HCT116 (cell line): ENCODE measurements around the gene SYT4. TPM values are rescaled to one million over a fixed set of nuclear protein-coding genes. Genes with fewer than 3 reads are reported as not detected.

Experiments used
- ATAC-seq: fragments of 200-7000 bp; cut with Tn5 transposase; 2 replicates; pipeline ENCODE4 v1.9.1; 2020; ENCODE audit warnings: mild to moderate bottlenecking, moderate library complexity
- BruUV-seq: library from RNA; stranded (reverse); fragments of 400-500 nt; replicated peaks from 2 replicates; lab custom pipeline; 2021; lab: Mats Ljungman, UMichigan
- CTCF ChIA-PET: fragments of 300-600 bp; sonication (Branson Sonifier 250); formaldehyde crosslinking; loops from one replicate; lab custom pipeline; 2021; ENCODE audit warnings: antibody characterized with exemption; lab: Charles Lee
- POLR2A ChIA-PET: fragments of 300-600, 350-600 bp; sonication (Branson Sonifier 250); formaldehyde crosslinking; loops from one replicate; lab custom pipeline; 2021; ENCODE audit warnings: antibody characterized with exemption; lab: Charles Lee
- RAD21 ChIA-PET, 2 experiments: fragments of 300-600 bp; sonication (Branson Sonifier 250); formaldehyde crosslinking; loops; one replicate each; lab custom pipeline; 2023; ENCODE audit warnings: low total read pairs in 2 of 2; ENCODE audit not compliant: uncharacterized antibody in 2 of 2, unreplicated experiment in 2 of 2, low non-redundant PET in 1 of 2; lab: Charles Lee
- DNase-seq: peaks from one replicate; pipeline ENCODE4 v3.0.0-alpha.2; 2010; ENCODE audit warnings: low read depth, low spot score
- H2AFZ ChIP-seq: fragments of 200-600 bp; shearing (Covaris generic), sonication (generic); 2 replicates; pipeline ENCODE4 v1.6.1; 2017; ENCODE audit warnings: low read depth, mixed run types, mixed read lengths, antibody characterized with exemption, low read length; ENCODE audit not compliant: poor library complexity, severe bottlenecking
- H3K27ac ChIP-seq: 2 replicates; pipeline ENCODE4 v1.5.1; 2012; ENCODE audit warnings: low read depth, low read length
- H3K27me3 ChIP-seq: fragments of 200-600 bp; sonication (generic); 2 replicates; pipeline ENCODE4 v1.6.1; 2016; ENCODE audit warnings: mixed run types, low read length, mixed read lengths; ENCODE audit not compliant: insufficient read depth
- H3K36me3 ChIP-seq, 2 experiments: fragments of 200-500 bp in 1 of 2; fragments of 200-600 bp in 1 of 2; sonication (Bioruptor generic) in 1 of 2; sonication (generic) in 1 of 2; 2 replicates each; pipeline versions ENCODE4 v1.5.1 to v1.6.1; 2014 to 2016; ENCODE audit warnings: low read length in 2 of 2, inconsistent platforms in 1 of 2, mixed read lengths in 1 of 2, mixed run types in 1 of 2; ENCODE audit not compliant: insufficient read depth in 2 of 2, control insufficient read depth in 1 of 2
- H3K4me1 ChIP-seq, 2 experiments: fragments of 200-600 bp in 1 of 2; sonication (generic) in 1 of 2; 2 replicates each; pipeline versions ENCODE4 v1.5.1 to v1.6.1; 2012 to 2017; ENCODE audit warnings: low read length in 2 of 2, inconsistent platforms in 1 of 2, mild to moderate bottlenecking in 1 of 2, mixed read lengths in 1 of 2, mixed run types in 1 of 2, moderate library complexity in 1 of 2; ENCODE audit not compliant: insufficient read depth in 2 of 2, control insufficient read depth in 1 of 2
- H3K4me2 ChIP-seq: fragments of 200-600 bp; sonication (generic); 2 replicates; pipeline ENCODE4 v1.6.1; 2017; ENCODE audit warnings: mixed run types, low read length, mixed read lengths
- H3K4me3 ChIP-seq, 2 experiments: fragments of 200-600 bp in 1 of 2; sonication (generic) in 1 of 2; replicated peaks in 1 of 2; 2 replicates each; pipeline ENCODE4 v1.5.1; 2011 to 2016; ENCODE audit warnings: low read length in 2 of 2, control low read depth in 1 of 2, low read depth in 1 of 2, mild to moderate bottlenecking in 1 of 2, mixed read lengths in 1 of 2, mixed run types in 1 of 2
- H3K79me2 ChIP-seq: fragments of 200-600 bp; sonication (generic); 2 replicates; pipeline ENCODE4 v1.6.1; 2017; ENCODE audit warnings: mild to moderate bottlenecking, mixed run types, low read length, moderate library complexity, mixed read lengths; ENCODE audit not compliant: insufficient read depth
- H3K9ac ChIP-seq: fragments of 200-600 bp; sonication (generic); 2 replicates; pipeline ENCODE4 v1.6.1; 2016; ENCODE audit warnings: low read length, mixed read lengths
- H3K9me2 ChIP-seq: fragments of 200-600 bp; sonication (generic), shearing (Covaris generic); 2 replicates; pipeline ENCODE4 v1.6.1; 2017; ENCODE audit warnings: mixed run types, mild to moderate bottlenecking, moderate library complexity; ENCODE audit not compliant: insufficient read depth
- H3K9me3 ChIP-seq, 2 experiments: fragments of 200-500 bp in 1 of 2; fragments of 200-600 bp in 1 of 2; sonication (Bioruptor generic) in 1 of 2; sonication (generic) in 1 of 2; 2 replicates each; pipeline ENCODE4 v1.6.1; 2014 to 2017; ENCODE audit warnings: low read length in 2 of 2, mixed read lengths in 2 of 2, inconsistent platforms in 1 of 2, low read depth in 1 of 2, mild to moderate bottlenecking in 1 of 2, mixed run types in 1 of 2, moderate library complexity in 1 of 2; ENCODE audit not compliant: control insufficient read depth in 1 of 2, insufficient read depth in 1 of 2
- H4K20me1 ChIP-seq: fragments of 200-600 bp; sonication (generic), shearing (Covaris generic); 2 replicates; pipeline ENCODE4 v1.6.1; 2017; ENCODE audit warnings: mixed run types, mild to moderate bottlenecking, moderate library complexity; ENCODE audit not compliant: insufficient read depth
- CEBPB ChIP-seq: IDR thresholded peaks from 2 replicates; pipeline ENCODE4 v1.6.1; 2012; ENCODE audit warnings: low read depth
- MAX ChIP-seq: IDR thresholded peaks from 2 replicates; pipeline ENCODE4 v1.6.1; 2012
- RAD21 ChIP-seq: IDR thresholded peaks from 2 replicates; pipeline ENCODE4 v1.6.1; 2012; ENCODE audit warnings: low read depth, mild to moderate bottlenecking
- SIN3A ChIP-seq: IDR thresholded peaks from 2 replicates; pipeline ENCODE4 v1.6.1; 2012; ENCODE audit warnings: low read depth
- SP1 ChIP-seq: IDR thresholded peaks from 2 replicates; pipeline ENCODE4 v1.6.1; 2012; ENCODE audit warnings: low read depth
- SRF ChIP-seq: IDR thresholded peaks from 2 replicates; pipeline ENCODE4 v1.6.1; 2012; ENCODE audit warnings: low read depth
- YY1 ChIP-seq: IDR thresholded peaks from 2 replicates; pipeline ENCODE4 v1.6.1; 2011; ENCODE audit warnings: low read length, low read depth, moderate library complexity, mild to moderate bottlenecking; ENCODE audit not compliant: insufficient replicate concordance; ENCODE audit errors: extremely low read depth
- intact Hi-C: fragments of 100-400 bp; cut with micrococcal nuclease; formaldehyde crosslinking; loops from 2 replicates; pipeline ENCODE4 v1.10.0; 2022
- total RNA-seq: library from RNA; stranded (reverse); gene quantifications from one replicate; pipeline ENCODE4 v1.2.1, GENCODE V29; 2021; ENCODE audit not compliant: unreplicated experiment
- TF ChIP-seq, protein P1 (sequence below): IDR thresholded peaks from 2 replicates; pipeline ENCODE4 v1.6.1; 2012; ENCODE audit warnings: low read depth
- TF ChIP-seq, protein P2 (sequence below): IDR thresholded peaks from 2 replicates; pipeline ENCODE4 v1.6.1; 2011; ENCODE audit warnings: mild to moderate bottlenecking, low read length, moderate library complexity; ENCODE audit not compliant: insufficient replicate concordance; ENCODE audit errors: extremely low read depth

The SYT4 gene
- total RNA-seq, 1 experiment from 2014 or later, result not detected

DNA sequence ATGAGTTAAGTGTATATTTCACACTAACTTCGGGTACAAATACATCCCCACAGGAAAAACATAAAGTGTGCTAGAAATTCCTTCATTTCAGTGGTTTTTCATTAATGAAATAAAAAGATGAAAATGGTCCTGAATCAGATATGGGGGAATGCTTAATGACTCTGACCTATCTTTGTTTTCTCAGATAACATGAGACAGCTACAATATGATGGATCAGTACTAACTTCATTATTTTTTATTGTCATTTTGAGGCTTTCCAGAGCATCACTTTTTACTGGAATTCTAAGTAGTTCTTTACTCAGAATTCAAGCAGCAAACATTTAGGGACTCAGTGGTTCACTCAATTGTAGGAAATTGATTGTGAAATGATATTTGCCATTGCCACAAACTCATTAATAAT is 2.8 kb downstream of the SYT4 start:
- no peaks in the 10 kb centered on the region for H3K79me2 ChIP-seq
- ChIA-PET CTCF (no interaction called here), RAD21 (no interaction called here), POLR2A (no interaction called here)
- DNase-seq, result no peak
- H3K4me2 ChIP-seq, result no peak overlapping the region
- no peaks in the 10 kb centered on the region for H4K20me1 ChIP-seq
- no peak for TF ChIP-seq SIN3A
- TF ChIP-seq YY1, result no peak
- no peak for TF ChIP-seq RAD21
- TF ChIP-seq, protein P1, sequence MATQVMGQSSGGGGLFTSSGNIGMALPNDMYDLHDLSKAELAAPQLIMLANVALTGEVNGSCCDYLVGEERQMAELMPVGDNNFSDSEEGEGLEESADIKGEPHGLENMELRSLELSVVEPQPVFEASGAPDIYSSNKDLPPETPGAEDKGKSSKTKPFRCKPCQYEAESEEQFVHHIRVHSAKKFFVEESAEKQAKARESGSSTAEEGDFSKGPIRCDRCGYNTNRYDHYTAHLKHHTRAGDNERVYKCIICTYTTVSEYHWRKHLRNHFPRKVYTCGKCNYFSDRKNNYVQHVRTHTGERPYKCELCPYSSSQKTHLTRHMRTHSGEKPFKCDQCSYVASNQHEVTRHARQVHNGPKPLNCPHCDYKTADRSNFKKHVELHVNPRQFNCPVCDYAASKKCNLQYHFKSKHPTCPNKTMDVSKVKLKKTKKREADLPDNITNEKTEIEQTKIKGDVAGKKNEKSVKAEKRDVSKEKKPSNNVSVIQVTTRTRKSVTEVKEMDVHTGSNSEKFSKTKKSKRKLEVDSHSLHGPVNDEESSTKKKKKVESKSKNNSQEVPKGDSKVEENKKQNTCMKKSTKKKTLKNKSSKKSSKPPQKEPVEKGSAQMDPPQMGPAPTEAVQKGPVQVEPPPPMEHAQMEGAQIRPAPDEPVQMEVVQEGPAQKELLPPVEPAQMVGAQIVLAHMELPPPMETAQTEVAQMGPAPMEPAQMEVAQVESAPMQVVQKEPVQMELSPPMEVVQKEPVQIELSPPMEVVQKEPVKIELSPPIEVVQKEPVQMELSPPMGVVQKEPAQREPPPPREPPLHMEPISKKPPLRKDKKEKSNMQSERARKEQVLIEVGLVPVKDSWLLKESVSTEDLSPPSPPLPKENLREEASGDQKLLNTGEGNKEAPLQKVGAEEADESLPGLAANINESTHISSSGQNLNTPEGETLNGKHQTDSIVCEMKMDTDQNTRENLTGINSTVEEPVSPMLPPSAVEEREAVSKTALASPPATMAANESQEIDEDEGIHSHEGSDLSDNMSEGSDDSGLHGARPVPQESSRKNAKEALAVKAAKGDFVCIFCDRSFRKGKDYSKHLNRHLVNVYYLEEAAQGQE, result no peak
- no peak for TF ChIP-seq SRF
- no peak for TF ChIP-seq MAX
- TF ChIP-seq SP1, result no peak
- TF ChIP-seq, protein P2, sequence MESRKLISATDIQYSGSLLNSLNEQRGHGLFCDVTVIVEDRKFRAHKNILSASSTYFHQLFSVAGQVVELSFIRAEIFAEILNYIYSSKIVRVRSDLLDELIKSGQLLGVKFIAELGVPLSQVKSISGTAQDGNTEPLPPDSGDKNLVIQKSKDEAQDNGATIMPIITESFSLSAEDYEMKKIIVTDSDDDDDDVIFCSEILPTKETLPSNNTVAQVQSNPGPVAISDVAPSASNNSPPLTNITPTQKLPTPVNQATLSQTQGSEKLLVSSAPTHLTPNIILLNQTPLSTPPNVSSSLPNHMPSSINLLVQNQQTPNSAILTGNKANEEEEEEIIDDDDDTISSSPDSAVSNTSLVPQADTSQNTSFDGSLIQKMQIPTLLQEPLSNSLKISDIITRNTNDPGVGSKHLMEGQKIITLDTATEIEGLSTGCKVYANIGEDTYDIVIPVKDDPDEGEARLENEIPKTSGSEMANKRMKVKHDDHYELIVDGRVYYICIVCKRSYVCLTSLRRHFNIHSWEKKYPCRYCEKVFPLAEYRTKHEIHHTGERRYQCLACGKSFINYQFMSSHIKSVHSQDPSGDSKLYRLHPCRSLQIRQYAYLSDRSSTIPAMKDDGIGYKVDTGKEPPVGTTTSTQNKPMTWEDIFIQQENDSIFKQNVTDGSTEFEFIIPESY, result no peak
- no peak for TF ChIP-seq CEBPB
- no peak overlapping the region for H3K9ac ChIP-seq
- ATAC-seq, result no peak
- H3K27ac ChIP-seq, result no peak overlapping the region
- H3K9me3 ChIP-seq, result peaks cover 0 to 4% of the 10 kb centered on the region in 2 experiments; a peak in 1 of 4 replicates
- H3K27me3 ChIP-seq, result no peaks in the 10 kb centered on the region
- H3K9me2 ChIP-seq, result no peaks in the 10 kb centered on the region
- no peak overlapping the region for H3K4me3 ChIP-seq
- intact Hi-C loops, result loop anchor here (5.0 kb wide), 1 partner anchor 1222 kb away; no protein-coding TSS in a partner anchor
- no peak overlapping the region for H2AFZ ChIP-seq
- no peaks in the 10 kb centered on the region for H3K4me1 ChIP-seq
- BruUV-seq, result no TSS peak
- no peaks in the 10 kb centered on the region for H3K36me3 ChIP-seq
